Hepatocyte (in vitro differentiated cells): ENCODE results near the gene CNTN4. TPM values are rescaled to one million over a fixed set of nuclear protein-coding genes. Genes with fewer than 3 reads are reported as not detected.

Experiments used
- DNase-seq: peaks from one replicate; pipeline ENCODE4 v3.0.0-alpha.2; 2016; ENCODE audit warnings: low spot score
- H2AFZ ChIP-seq: fragments of 200-600 bp; sonication (generic); 2 replicates; pipeline ENCODE4 v1.6.0; 2016; ENCODE audit warnings: antibody characterized with exemption, mild to moderate bottlenecking
- H3K27ac ChIP-seq: fragments of 200-600 bp; sonication (generic); 2 replicates; pipeline ENCODE4 v1.5.1; 2016; ENCODE audit warnings: mild to moderate bottlenecking
- H3K27me3 ChIP-seq: fragments of 200-600 bp; sonication (generic); 2 replicates; pipeline ENCODE4 v1.6.1; 2016
- H3K36me3 ChIP-seq: fragments of 200-600 bp; sonication (generic); replicated peaks from 2 replicates; pipeline ENCODE4 v1.5.1; 2016; ENCODE audit warnings: low read depth; ENCODE audit not compliant: insufficient read depth
- H3K4me1 ChIP-seq: fragments of 200-600 bp; sonication (generic); 2 replicates; pipeline ENCODE4 v1.5.1; 2016; ENCODE audit warnings: mild to moderate bottlenecking, moderate library complexity; ENCODE audit not compliant: insufficient read depth
- H3K4me2 ChIP-seq: fragments of 200-600 bp; sonication (generic); 2 replicates; pipeline ENCODE4 v1.6.0; 2016
- H3K4me3 ChIP-seq: fragments of 200-600 bp; sonication (generic); 2 replicates; pipeline ENCODE4 v1.5.1; 2016; ENCODE audit warnings: mild to moderate bottlenecking
- H3K79me2 ChIP-seq: fragments of 200-600 bp; sonication (generic); 2 replicates; pipeline ENCODE4 v1.6.0; 2017; ENCODE audit warnings: mild to moderate bottlenecking
- H3K9me2 ChIP-seq: fragments of 200-600 bp; sonication (generic); replicated peaks from 2 replicates; pipeline ENCODE4 v1.6.0; 2017; ENCODE audit warnings: mild to moderate bottlenecking; ENCODE audit not compliant: insufficient read depth
- H3K9me3 ChIP-seq: fragments of 200-600 bp; sonication (generic); 2 replicates; pipeline ENCODE4 v1.5.1; 2016; ENCODE audit warnings: low read depth, mild to moderate bottlenecking
- H4K20me1 ChIP-seq: fragments of 200-600 bp; sonication (generic); 2 replicates; pipeline ENCODE4 v1.6.0; 2016; ENCODE audit warnings: mild to moderate bottlenecking; ENCODE audit not compliant: insufficient read depth, poor library complexity, severe bottlenecking
- EZH2 ChIP-seq: fragments of 200-600 bp; sonication (generic); IDR thresholded peaks from 2 replicates; pipeline ENCODE4 v1.6.1; 2016; ENCODE audit warnings: antibody characterized with exemption, mild to moderate bottlenecking, borderline replicate concordance
- EZH2phosphoT487 ChIP-seq: fragments of 200-600 bp; sonication (generic); IDR thresholded peaks from one replicate; pipeline ENCODE4 v1.6.1; 2018; ENCODE audit warnings: antibody characterized with exemption, mild to moderate bottlenecking, low read depth, moderate library complexity; ENCODE audit not compliant: unreplicated experiment, severe bottlenecking
- WGBS: methylation state at CpG from one replicate; pipeline ENCODE4 v1.1.6; 2016; ENCODE audit warnings: low lambda C conversion rate; ENCODE audit errors: missing lambda C conversion rate; 5-methylcytosine and 5-hydroxymethylcytosine counted together
- polyA plus RNA-seq: library from polyadenylated mRNA; unstranded; fragments of >200 nt; fragmentation: Nextera tagmentation; extraction: Ambion mirVana; gene quantifications from 2 replicates; pipeline ENCODE4 v1.2.1, GENCODE V29; 2016
- total RNA-seq: library from RNA; depleted of rRNA; stranded (reverse); fragments of >200 nt; gene quantifications from 2 replicates; pipeline ENCODE4 v1.2.3, GENCODE V29; 2014
- TF ChIP-seq, protein P1 (sequence below): fragments of 200-600 bp; sonication (generic); IDR thresholded peaks from 2 replicates; pipeline ENCODE4 v1.5.1; 2016; ENCODE audit warnings: antibody characterized with exemption, mild to moderate bottlenecking; ENCODE audit not compliant: poor library complexity

Gene CNTN4
- total and polyA plus RNA-seq, 2 experiments from 2014 or later = 17.6 to 30.3 TPM

DNA sequence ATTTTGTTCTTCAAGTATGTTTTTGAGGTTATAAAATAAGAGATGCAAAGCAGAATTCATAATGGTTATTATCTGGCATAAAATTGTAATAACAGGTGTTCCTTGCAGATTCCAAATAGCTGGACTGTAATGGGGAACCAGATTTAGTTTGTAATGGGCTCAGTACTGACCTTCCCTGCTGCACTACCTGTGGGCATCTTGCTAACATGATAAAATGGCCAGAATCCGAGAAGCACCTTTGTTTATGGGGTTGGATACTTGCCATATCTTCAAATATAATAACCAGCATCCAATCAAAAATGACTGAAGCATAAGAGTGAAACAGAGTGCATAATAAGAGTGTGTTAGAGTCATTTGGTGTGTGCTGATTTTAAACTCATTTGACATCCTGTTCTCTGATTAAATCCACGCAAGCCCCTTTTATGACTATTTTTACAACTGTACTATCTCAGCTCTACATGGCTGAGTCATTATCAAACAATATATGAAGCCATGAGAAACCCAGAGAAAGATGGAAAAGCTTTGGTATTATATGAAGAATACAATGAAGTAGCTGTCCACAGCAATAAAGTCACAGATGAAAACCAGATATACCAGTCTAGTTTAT is 292.4 kb downstream of the CNTN4 start:
- Histone ChIP-seq H3K36me3 (no peaks in the 10 kb centered on the region), H3K9me2 (no peaks in the 10 kb centered on the region), H3K27ac (no peak overlapping the region), H3K4me2 (no peak overlapping the region), H3K9me3 (no peaks in the 10 kb centered on the region), H3K4me1 (no peaks in the 10 kb centered on the region), H3K79me2 (no peaks in the 10 kb centered on the region), H3K4me3 (no peak overlapping the region), H4K20me1 (no peaks in the 10 kb centered on the region), H3K27me3 (no peaks in the 10 kb centered on the region), H2AFZ (no peak overlapping the region)
- TF ChIP-seq EZH2 = no peak
- no peak for TF ChIP-seq EZH2phosphoT487
- TF ChIP-seq, protein P1, sequence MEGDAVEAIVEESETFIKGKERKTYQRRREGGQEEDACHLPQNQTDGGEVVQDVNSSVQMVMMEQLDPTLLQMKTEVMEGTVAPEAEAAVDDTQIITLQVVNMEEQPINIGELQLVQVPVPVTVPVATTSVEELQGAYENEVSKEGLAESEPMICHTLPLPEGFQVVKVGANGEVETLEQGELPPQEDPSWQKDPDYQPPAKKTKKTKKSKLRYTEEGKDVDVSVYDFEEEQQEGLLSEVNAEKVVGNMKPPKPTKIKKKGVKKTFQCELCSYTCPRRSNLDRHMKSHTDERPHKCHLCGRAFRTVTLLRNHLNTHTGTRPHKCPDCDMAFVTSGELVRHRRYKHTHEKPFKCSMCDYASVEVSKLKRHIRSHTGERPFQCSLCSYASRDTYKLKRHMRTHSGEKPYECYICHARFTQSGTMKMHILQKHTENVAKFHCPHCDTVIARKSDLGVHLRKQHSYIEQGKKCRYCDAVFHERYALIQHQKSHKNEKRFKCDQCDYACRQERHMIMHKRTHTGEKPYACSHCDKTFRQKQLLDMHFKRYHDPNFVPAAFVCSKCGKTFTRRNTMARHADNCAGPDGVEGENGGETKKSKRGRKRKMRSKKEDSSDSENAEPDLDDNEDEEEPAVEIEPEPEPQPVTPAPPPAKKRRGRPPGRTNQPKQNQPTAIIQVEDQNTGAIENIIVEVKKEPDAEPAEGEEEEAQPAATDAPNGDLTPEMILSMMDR = no peak
- no peak for DNase-seq
- 46% methylated on average over 2 of the region's 2 CpGs for WGBS

DNA sequence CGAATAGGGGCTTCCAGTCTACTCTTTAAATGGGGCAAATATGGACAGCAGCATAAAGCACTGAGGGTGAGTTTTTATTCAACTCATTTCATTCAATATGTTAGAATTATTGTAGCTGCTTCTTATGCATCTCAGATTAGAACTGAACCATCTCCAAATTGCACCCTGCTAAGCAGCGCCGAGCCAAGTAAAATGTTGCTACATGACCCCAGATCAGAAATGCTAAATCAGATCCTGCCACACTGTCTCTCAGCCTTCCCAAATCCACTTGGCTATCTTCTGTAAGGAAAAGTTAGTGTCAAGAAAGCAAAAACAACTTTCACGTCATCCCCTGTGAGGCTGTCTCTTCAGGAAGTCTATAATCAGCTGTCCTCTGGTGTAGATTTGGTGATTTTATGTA is 293.2 kb downstream of the CNTN4 start:
- Histone ChIP-seq H3K36me3 (no peaks in the 10 kb centered on the region), H3K4me3 (no peak overlapping the region), H3K4me2 (no peak overlapping the region), H4K20me1 (no peaks in the 10 kb centered on the region), H3K9me2 (no peaks in the 10 kb centered on the region), H3K27me3 (no peaks in the 10 kb centered on the region), H3K4me1 (no peaks in the 10 kb centered on the region), H3K27ac (no peak overlapping the region), H3K9me3 (no peaks in the 10 kb centered on the region), H3K79me2 (no peaks in the 10 kb centered on the region), H2AFZ (no peak overlapping the region)
- no peak for DNase-seq
- TF ChIP-seq, protein P1 = no peak
- TF ChIP-seq EZH2 = no peak
- no peak for TF ChIP-seq EZH2phosphoT487
- WGBS = 91% methylated on average over 4 of the region's 4 CpGs

DNA sequence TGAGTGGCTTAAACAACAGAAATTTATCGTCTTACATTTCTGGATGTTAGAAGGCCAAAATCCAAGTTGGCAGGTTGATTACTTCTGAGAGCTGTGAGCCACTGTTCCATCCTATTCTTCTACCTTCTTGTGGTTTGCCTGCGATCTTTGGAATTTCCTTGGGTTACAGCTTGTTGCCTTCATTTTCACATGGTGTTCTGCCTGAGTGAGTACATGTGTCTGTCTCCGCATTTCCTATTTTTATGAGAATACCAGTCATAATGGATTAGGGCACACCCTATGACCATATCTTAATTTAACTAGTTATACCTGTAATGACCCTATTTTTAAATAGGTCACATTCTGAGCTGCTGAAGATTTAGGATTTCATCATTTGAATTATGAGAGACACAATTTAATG is 294.3 kb downstream of the CNTN4 start:
- Histone ChIP-seq H3K27ac (no peak overlapping the region), H3K36me3 (no peaks in the 10 kb centered on the region), H3K27me3 (no peaks in the 10 kb centered on the region), H3K4me2 (no peak overlapping the region), H3K9me2 (no peaks in the 10 kb centered on the region), H3K4me3 (no peak overlapping the region), H2AFZ (no peak overlapping the region), H3K4me1 (no peaks in the 10 kb centered on the region), H4K20me1 (no peaks in the 10 kb centered on the region), H3K79me2 (no peaks in the 10 kb centered on the region), H3K9me3 (no peaks in the 10 kb centered on the region)
- TF ChIP-seq EZH2 = no peak
- TF ChIP-seq EZH2phosphoT487 = no peak
- DNase-seq = no peak
- WGBS = 89% methylated on average over 3 of the region's 3 CpGs

DNA sequence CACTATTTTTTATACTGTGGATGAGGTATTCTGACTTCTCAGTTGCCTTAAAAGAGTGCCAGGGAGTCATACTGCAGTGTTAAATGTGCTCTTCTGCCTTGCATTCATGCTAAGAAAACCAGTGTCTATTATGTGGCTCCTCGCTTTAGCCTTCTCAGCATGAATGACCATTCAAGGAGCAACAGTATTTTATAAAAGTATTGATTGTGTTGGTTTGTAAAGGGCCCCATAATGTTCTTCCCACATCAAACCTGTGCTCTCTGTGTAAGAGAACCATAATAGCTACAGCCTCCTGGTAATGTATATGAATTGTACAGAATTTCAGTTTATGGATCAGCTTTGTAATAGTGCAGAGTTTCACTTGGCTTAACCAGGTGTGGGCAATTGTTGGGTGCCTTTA is 316.4 kb downstream of the CNTN4 start:
- Histone ChIP-seq H2AFZ (no peak overlapping the region), H3K36me3 (no peaks in the 10 kb centered on the region), H3K4me1 (no peaks in the 10 kb centered on the region), H3K27ac (no peak overlapping the region), H3K9me2 (no peaks in the 10 kb centered on the region), H3K4me2 (no peak overlapping the region), H3K4me3 (no peak overlapping the region), H3K9me3 (no peaks in the 10 kb centered on the region), H3K27me3 (no peaks in the 10 kb centered on the region), H4K20me1 (no peaks in the 10 kb centered on the region), H3K79me2 (no peaks in the 10 kb centered on the region)
- DNase-seq = no peak
- 92% methylated on average over 1 of the region's 1 CpG for WGBS
- TF ChIP-seq EZH2phosphoT487 (no peak), EZH2 (no peak)
- TF ChIP-seq, protein P1 = no peak
